H1 (cell line): ENCODE measurements around the gene KCNK2. TPM values are rescaled to one million over a fixed set of nuclear protein-coding genes. Genes with fewer than 3 reads are reported as not detected.

Source experiments
- CTCF ChIA-PET: fragments of 300-600 bp; sonication (Branson Sonifier 250); formaldehyde crosslinking; loops from one replicate; lab custom pipeline; 2021; ENCODE audit not compliant: partially characterized antibody; lab: Charles Lee
- POLR2A ChIA-PET: fragments of 300-600 bp; sonication (Branson Sonifier 250); formaldehyde crosslinking; loops from one replicate; lab custom pipeline; 2021; ENCODE audit warnings: inconsistent platforms; ENCODE audit not compliant: partially characterized antibody; lab: Charles Lee
- DNase-seq, 2 experiments: peaks; one replicate each; pipeline versions ENCODE4 v3.0.0 to v3.0.0-alpha.2; 2010 to 2022; ENCODE audit warnings: low spot score in 2 of 2, low read depth in 1 of 2, mixed read lengths in 1 of 2
- FAIRE-seq: peaks from 2 replicates; lab custom pipeline; 2011; peaks lifted over from hg19 to GRCh38; lab: Jason Lieb, UNC
- H2AFZ ChIP-seq: 2 replicates; pipeline ENCODE4 v1.8.1; 2012; ENCODE audit warnings: low read length, inconsistent platforms
- H2AK5ac ChIP-seq: 2 replicates; pipeline ENCODE4 v1.6.1; 2013; ENCODE audit warnings: low read depth, low read length
- H2BK120ac ChIP-seq: replicated peaks from 2 replicates; pipeline ENCODE3; 2013; ENCODE audit warnings: low read depth, low read length, inconsistent platforms
- H2BK12ac ChIP-seq: 2 replicates; pipeline ENCODE4 v1.6.1; 2013; ENCODE audit warnings: low read depth, low read length
- H2BK15ac ChIP-seq: 2 replicates; pipeline ENCODE4 v1.6.1; 2013; ENCODE audit warnings: low read length
- H2BK20ac ChIP-seq: 2 replicates; pipeline ENCODE4 v1.6.1; 2013; ENCODE audit warnings: low read length
- H2BK5ac ChIP-seq: 2 replicates; pipeline ENCODE4 v1.6.1; 2013; ENCODE audit warnings: low read depth, low read length
- H3K14ac ChIP-seq: 2 replicates; pipeline ENCODE4 v1.6.1; 2013; ENCODE audit warnings: inconsistent platforms; ENCODE audit not compliant: insufficient read length
- H3K18ac ChIP-seq: 2 replicates; pipeline ENCODE4 v1.6.1; 2013; ENCODE audit warnings: low read length; ENCODE audit errors: extremely low read depth
- H3K23ac ChIP-seq: 2 replicates; pipeline ENCODE4 v1.6.1; 2013; ENCODE audit warnings: inconsistent platforms; ENCODE audit not compliant: insufficient read length
- H3K23me2 ChIP-seq: 2 replicates; pipeline ENCODE4 v1.6.1; 2013; ENCODE audit warnings: low read depth, low read length
- H3K27ac ChIP-seq: 2 replicates; pipeline ENCODE4 v1.6.1; 2011; ENCODE audit warnings: low read depth, low read length, inconsistent platforms
- H3K27me3 ChIP-seq, 4 experiments: replicated peaks in 1 of 4; 1 replicate in 1 of 4; 2 replicates in 3 of 4; pipeline versions ENCODE4 v1.6.1 to v1.8.1; 2011 to 2013; ENCODE audit warnings: low read length in 3 of 4, mild to moderate bottlenecking in 3 of 4, inconsistent platforms in 2 of 4, mixed read lengths in 2 of 4, moderate library complexity in 1 of 4; ENCODE audit not compliant: control insufficient read depth in 3 of 4, insufficient read depth in 3 of 4; ENCODE audit errors: extremely low read depth in 1 of 4
- H3K36me3 ChIP-seq, 4 experiments: 2 replicates each; pipeline versions ENCODE4 v1.6.1 to v1.8.1; 2011 to 2013; ENCODE audit warnings: mild to moderate bottlenecking in 4 of 4, low read length in 3 of 4, moderate library complexity in 2 of 4, control low read depth in 1 of 4, inconsistent platforms in 1 of 4; ENCODE audit not compliant: insufficient read depth in 4 of 4, control insufficient read depth in 2 of 4
- H3K4ac ChIP-seq: replicated peaks from 2 replicates; pipeline ENCODE3; 2013; ENCODE audit warnings: low read length, low read depth, mixed read lengths, inconsistent platforms; ENCODE audit not compliant: insufficient read length
- H3K4me1 ChIP-seq, 4 experiments: replicated peaks in 1 of 4; 1 replicate in 1 of 4; 2 replicates in 3 of 4; pipeline versions ENCODE4 v1.6.1 to v1.8.1; 2011 to 2013; ENCODE audit warnings: low read length in 3 of 4, inconsistent platforms in 2 of 4, mixed read lengths in 1 of 4; ENCODE audit not compliant: insufficient read depth in 4 of 4, control insufficient read depth in 3 of 4
- H3K4me2 ChIP-seq, 2 experiments: 2 replicates each; pipeline versions ENCODE4 v1.6.1 to v1.8.1; 2011 to 2013; ENCODE audit warnings: low read depth in 2 of 2, low read length in 2 of 2, control low read depth in 1 of 2, inconsistent platforms in 1 of 2, mild to moderate bottlenecking in 1 of 2; ENCODE audit not compliant: insufficient read depth in 1 of 2
- H3K4me3 ChIP-seq, 4 experiments: fragments of 200-600, 300-600 bp in 1 of 4; sonication (generic), shearing (Covaris generic), sonication (Bioruptor Twin) in 1 of 4; 2 replicates each; pipeline versions ENCODE4 v1.5.1 to v1.8.1; 2011 to 2016; ENCODE audit warnings: low read length in 4 of 4, low read depth in 3 of 4, control low read depth in 2 of 4, inconsistent platforms in 2 of 4, mild to moderate bottlenecking in 2 of 4, mixed read lengths in 1 of 4, moderate library complexity in 1 of 4; ENCODE audit not compliant: insufficient read depth in 2 of 4; ENCODE audit errors: extremely low read depth in 1 of 4
- H3K56ac ChIP-seq: replicated peaks from 2 replicates; pipeline ENCODE3; 2013; ENCODE audit warnings: low read depth, mild to moderate bottlenecking, mixed read lengths, low read length, inconsistent platforms; ENCODE audit not compliant: insufficient read length
- H3K79me1 ChIP-seq: 2 replicates; pipeline ENCODE4 v1.6.1; 2013; ENCODE audit warnings: low read depth, low read length, control low read depth
- H3K79me2 ChIP-seq, 2 experiments: 2 replicates each; pipeline versions ENCODE4 v1.6.1 to v1.8.1; 2012 to 2013; ENCODE audit warnings: low read length in 2 of 2, mild to moderate bottlenecking in 2 of 2, inconsistent platforms in 1 of 2; ENCODE audit not compliant: insufficient read depth in 2 of 2, control insufficient read depth in 1 of 2
- H3K9ac ChIP-seq, 4 experiments: replicated peaks in 1 of 4; 1 replicate in 1 of 4; 2 replicates in 3 of 4; pipeline versions ENCODE4 v1.6.1 to v1.8.1; 2011 to 2013; ENCODE audit warnings: low read depth in 3 of 4, low read length in 3 of 4, control low read depth in 2 of 4, mild to moderate bottlenecking in 2 of 4, moderate library complexity in 2 of 4, inconsistent platforms in 1 of 4; ENCODE audit errors: extremely low read depth in 1 of 4
- H3K9me3 ChIP-seq, 2 experiments: 2 replicates each; pipeline versions ENCODE4 v1.6.1 to v1.8.1; 2012 to 2013; ENCODE audit warnings: mild to moderate bottlenecking in 2 of 2, moderate library complexity in 2 of 2, control low read depth in 1 of 2, inconsistent platforms in 1 of 2, low read depth in 1 of 2, low read length in 1 of 2, mixed read lengths in 1 of 2; ENCODE audit not compliant: insufficient read depth in 2 of 2
- H4K20me1 ChIP-seq, 2 experiments: replicated peaks in 1 of 2; 2 replicates each; pipeline versions ENCODE3 to v1.8.1; 2011 to 2013; ENCODE audit warnings: inconsistent platforms in 2 of 2, low read length in 2 of 2, mild to moderate bottlenecking in 1 of 2; ENCODE audit not compliant: insufficient read depth in 2 of 2, control insufficient read depth in 1 of 2
- H4K5ac ChIP-seq: 2 replicates; pipeline ENCODE4 v1.6.1; 2013; ENCODE audit warnings: low read length, low read depth, mixed read lengths, inconsistent platforms; ENCODE audit not compliant: insufficient read length
- H4K8ac ChIP-seq: 2 replicates; pipeline ENCODE4 v1.8.0; 2013; ENCODE audit warnings: mild to moderate bottlenecking, moderate library complexity, low read length, inconsistent platforms; ENCODE audit not compliant: insufficient read depth; ENCODE audit errors: extremely low read depth
- H4K91ac ChIP-seq: replicated peaks from 2 replicates; pipeline ENCODE3; 2013; ENCODE audit warnings: low read length, mixed read lengths, inconsistent platforms; ENCODE audit not compliant: insufficient read length
- CTBP2 ChIP-seq: IDR thresholded peaks from 2 replicates; pipeline ENCODE4 v1.7.0; 2011; ENCODE audit warnings: borderline replicate concordance, mild to moderate bottlenecking, moderate library complexity, mixed read lengths, low read length; ENCODE audit not compliant: insufficient read depth, insufficient read length
- WGBS, 2 experiments: shearing (Covaris generic) in 1 of 2; methylation state at CpG; one replicate each; pipeline versions ENCODE4 v1.1.6 to v1.1.7; 2013 to 2015; ENCODE audit warnings: low lambda C conversion rate in 2 of 2, mixed read lengths in 2 of 2, inconsistent platforms in 1 of 2, low coverage in 1 of 2, missing lambda C conversion rate in 1 of 2; ENCODE audit not compliant: insufficient replicate concordance in 2 of 2, insufficient coverage in 1 of 2, insufficient read length in 1 of 2; ENCODE audit errors: extremely low coverage in 1 of 2, missing lambda C conversion rate in 1 of 2; 5-methylcytosine and 5-hydroxymethylcytosine counted together
- polyA plus RNA-seq, 7 experiments: library from polyadenylated mRNA; depleted of rRNA in 3 of 7; stranded (reverse) in 5 of 7; unstranded in 2 of 7; fragments of >200 nt in 5 of 7; fragments of 200-250 nt in 2 of 7; gene quantifications; 1 replicate in 5 of 7; 2 replicates in 1 of 7; 4 replicates in 1 of 7; pipeline versions ENCODE4 v1.2.1 to v1.2.3, GENCODE V29; 2011 to 2013; ENCODE audit warnings: missing spikeins in 2 of 7, mixed read lengths in 2 of 7
- total RNA-seq: library from RNA; stranded (reverse); fragmentation: NEBNext Ultra II Directional; extraction: Animal tissue kit (Norgen Biotek cat#: 25700); gene quantifications from 2 replicates; pipeline ENCODE4 v1.2.1, GENCODE V29; 2021

KCNK2 gene
- total and polyA plus RNA-seq, 2 of the 8 experiments (the other 6 are each of a cell fraction or from before 2014, with no cell fraction given) = 0.59 to 1.2 TPM

- no peaks in the 10 kb centered on the region for H3K23me2 ChIP-seq
Observed at GRCh38 chr1:215166886-215167285, 84.3 kb downstream of the KCNK2 start.

More at GRCh38 chr1:215166886-215167285, 84.3 kb downstream of the KCNK2 start:
- no peak overlapping the region for H3K4ac ChIP-seq
- H3K27me3 ChIP-seq = no peaks in the 10 kb centered on the region
- no peak overlapping the region for H4K8ac ChIP-seq
- H4K20me1 ChIP-seq = no peaks in the 10 kb centered on the region
- H2BK12ac ChIP-seq = no peak overlapping the region
- H3K4me3 ChIP-seq = no peak overlapping the region
- H4K5ac ChIP-seq = no peak overlapping the region
- no peak overlapping the region for H3K23ac ChIP-seq
- ChIA-PET CTCF (interaction anchor here (0.5 kb wide), 1 partner anchor 435 kb away, joined by 4 read pairs; no protein-coding TSS in a partner anchor), POLR2A (no interaction called here)
- no peak overlapping the region for H2BK120ac ChIP-seq
- no peaks in the 10 kb centered on the region for H3K9me3 ChIP-seq
- no peak overlapping the region for H3K9ac ChIP-seq
- H2AK5ac ChIP-seq = no peak overlapping the region
- no peaks in the 10 kb centered on the region for H3K79me1 ChIP-seq
- no peaks in the 10 kb centered on the region for H3K79me2 ChIP-seq
- DNase-seq = no peak
- no peak overlapping the region for H4K91ac ChIP-seq
- TF ChIP-seq CTBP2 = no peak
- TF ChIP-seq, all 59 proteins: peak for 0
- Histone ChIP-seq H2AFZ (no peak overlapping the region), H3K14ac (no peak overlapping the region), H3K18ac (no peak overlapping the region), H3K56ac (no peak overlapping the region), H3K36me3 (no peaks in the 10 kb centered on the region), H3K4me1 (no peaks in the 10 kb centered on the region), H3K4me2 (no peak overlapping the region), H3K27ac (no peak overlapping the region), H2BK15ac (no peak overlapping the region), H2BK20ac (no peak overlapping the region), H2BK5ac (no peak overlapping the region)
- no peak for FAIRE-seq
- 96% methylated on average over 3 of the region's 3 CpGs; no CpG with 5 or more reads in 1 of the 2 experiments for WGBS, 2 experiments
